Lower leg skin (tissue), 3 donors: Measurements from ENCODE around the gene SPON1.

Experiments used
- POLR2A ChIP-seq, 2 donors: fragments of 450-650 bp; IDR thresholded peaks; one replicate each; pipeline ENCODE4 v1.6.1; 2016 to 2017; ENCODE audit warnings: antibody characterized with exemption in 2 of 2, mild to moderate bottlenecking in 1 of 2, moderate library complexity in 1 of 2
- TF ChIP-seq, protein P1 (sequence below), 3 donors: fragments of 450-650 bp; IDR thresholded peaks; one replicate each; pipeline ENCODE4 v1.5.1; 2016; ENCODE audit warnings: antibody characterized with exemption in 3 of 3, mild to moderate bottlenecking in 3 of 3, moderate library complexity in 2 of 3

DNA sequence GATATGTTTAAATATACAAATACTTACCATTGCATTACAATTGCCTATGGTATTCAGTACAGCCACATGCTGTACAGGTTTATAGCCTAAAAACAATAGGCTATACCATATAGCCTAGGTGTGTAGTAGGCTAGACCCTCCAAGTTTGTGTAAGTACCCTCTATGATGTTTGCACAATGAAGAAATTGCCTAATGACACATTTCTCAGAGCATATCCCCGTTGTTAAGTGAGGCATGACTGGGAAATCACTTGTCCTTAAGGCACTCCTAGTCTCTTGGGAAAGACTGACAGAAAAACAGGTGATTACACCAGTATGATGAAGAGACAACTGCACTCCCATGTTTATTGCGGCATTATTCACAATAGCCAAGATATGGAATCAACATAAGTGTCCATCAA is 187.2 kb downstream of the SPON1 start:
- TF ChIP-seq, protein P1, sequence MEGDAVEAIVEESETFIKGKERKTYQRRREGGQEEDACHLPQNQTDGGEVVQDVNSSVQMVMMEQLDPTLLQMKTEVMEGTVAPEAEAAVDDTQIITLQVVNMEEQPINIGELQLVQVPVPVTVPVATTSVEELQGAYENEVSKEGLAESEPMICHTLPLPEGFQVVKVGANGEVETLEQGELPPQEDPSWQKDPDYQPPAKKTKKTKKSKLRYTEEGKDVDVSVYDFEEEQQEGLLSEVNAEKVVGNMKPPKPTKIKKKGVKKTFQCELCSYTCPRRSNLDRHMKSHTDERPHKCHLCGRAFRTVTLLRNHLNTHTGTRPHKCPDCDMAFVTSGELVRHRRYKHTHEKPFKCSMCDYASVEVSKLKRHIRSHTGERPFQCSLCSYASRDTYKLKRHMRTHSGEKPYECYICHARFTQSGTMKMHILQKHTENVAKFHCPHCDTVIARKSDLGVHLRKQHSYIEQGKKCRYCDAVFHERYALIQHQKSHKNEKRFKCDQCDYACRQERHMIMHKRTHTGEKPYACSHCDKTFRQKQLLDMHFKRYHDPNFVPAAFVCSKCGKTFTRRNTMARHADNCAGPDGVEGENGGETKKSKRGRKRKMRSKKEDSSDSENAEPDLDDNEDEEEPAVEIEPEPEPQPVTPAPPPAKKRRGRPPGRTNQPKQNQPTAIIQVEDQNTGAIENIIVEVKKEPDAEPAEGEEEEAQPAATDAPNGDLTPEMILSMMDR (IDR thresholded peaks at IDR 0.05): no peak
- no peak for TF ChIP-seq POLR2A (IDR thresholded peaks at IDR 0.05)
